Measurements from ENCODE around the gene IL18R1. TPM values are rescaled to one million over a fixed set of nuclear protein-coding genes. Genes with fewer than 3 reads are reported as not detected.
"Not testable (repeated sequence)": the region's sequence is repeated elsewhere in the genome, so short reads cannot be mapped to it uniquely, and the experiment has no call there.

The IL18R1 gene, protein sequence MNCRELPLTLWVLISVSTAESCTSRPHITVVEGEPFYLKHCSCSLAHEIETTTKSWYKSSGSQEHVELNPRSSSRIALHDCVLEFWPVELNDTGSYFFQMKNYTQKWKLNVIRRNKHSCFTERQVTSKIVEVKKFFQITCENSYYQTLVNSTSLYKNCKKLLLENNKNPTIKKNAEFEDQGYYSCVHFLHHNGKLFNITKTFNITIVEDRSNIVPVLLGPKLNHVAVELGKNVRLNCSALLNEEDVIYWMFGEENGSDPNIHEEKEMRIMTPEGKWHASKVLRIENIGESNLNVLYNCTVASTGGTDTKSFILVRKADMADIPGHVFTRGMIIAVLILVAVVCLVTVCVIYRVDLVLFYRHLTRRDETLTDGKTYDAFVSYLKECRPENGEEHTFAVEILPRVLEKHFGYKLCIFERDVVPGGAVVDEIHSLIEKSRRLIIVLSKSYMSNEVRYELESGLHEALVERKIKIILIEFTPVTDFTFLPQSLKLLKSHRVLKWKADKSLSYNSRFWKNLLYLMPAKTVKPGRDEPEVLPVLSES
- total RNA-seq, result 0.65 and 1.4 TPM in 2 replicates

DNA sequence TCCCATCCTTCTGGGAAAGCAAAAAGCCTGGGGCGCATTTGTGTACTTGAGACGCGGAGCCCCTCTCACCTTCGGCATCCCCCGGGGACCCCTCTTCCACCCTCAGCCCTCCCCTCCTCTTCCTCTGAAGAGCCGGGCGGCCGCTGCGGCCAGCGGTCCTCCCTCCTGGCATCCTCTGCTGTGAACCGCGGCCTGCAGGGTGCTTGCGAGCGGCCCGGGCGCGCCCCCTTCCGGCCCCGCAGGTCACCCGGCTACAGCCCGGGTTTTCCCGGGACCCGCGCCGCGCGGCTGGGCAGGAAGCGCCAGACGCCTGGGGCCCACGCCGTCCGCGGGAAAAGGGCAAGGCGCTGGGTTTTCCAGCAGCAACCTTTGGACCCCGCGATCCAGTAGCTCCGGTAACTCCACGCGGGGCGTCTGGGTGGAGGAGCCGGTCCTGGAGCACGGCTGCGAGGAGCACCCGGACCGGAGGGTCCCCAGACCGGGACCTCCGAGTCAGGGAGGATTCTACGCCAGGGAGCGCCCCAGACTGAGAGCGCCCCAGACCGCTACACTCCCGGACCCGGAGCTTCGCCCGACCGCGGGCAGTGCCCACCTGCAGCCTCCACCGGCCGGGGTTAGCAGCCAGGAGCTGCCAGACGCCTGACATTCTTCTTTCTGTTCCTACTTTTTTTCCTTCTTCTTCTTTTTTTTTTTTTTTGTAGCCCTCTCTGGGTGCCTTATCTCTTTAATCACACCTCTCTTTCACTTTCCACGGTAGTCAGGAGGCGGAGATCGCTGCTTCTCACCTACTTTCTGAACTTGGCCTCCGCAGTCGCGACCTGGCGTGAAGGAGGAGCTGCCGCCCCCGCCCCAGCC is at the start of gene IL18R1:
IL18R1 (plus strand) TSS at position 271 of the 855 bp plus-strand sequence. CDS start 6,865 bp downstream, outside the sequence.
- peak; percentile 78 for DNase-seq

DNA sequence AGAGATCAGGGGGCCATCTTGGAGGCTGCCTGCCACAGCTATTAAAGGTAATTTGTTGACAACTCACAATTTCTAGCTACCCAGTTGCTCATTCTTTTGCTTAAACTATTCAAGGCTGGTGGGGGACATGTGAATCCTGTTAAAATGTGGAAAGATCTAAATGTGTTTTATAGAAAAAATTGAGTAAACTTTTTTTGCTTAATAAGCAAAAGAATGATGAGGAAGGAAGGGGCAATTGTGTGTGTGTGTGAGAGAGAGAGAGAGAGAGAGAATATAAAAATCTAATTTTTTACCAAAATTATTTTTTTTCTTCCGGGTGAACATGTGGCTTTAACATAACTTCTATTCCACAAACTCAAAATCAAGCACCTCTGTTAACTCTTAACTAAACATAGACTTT is 49.5 kb upstream of the IL18R1 start:
- DNase-seq, result no peak

DNA sequence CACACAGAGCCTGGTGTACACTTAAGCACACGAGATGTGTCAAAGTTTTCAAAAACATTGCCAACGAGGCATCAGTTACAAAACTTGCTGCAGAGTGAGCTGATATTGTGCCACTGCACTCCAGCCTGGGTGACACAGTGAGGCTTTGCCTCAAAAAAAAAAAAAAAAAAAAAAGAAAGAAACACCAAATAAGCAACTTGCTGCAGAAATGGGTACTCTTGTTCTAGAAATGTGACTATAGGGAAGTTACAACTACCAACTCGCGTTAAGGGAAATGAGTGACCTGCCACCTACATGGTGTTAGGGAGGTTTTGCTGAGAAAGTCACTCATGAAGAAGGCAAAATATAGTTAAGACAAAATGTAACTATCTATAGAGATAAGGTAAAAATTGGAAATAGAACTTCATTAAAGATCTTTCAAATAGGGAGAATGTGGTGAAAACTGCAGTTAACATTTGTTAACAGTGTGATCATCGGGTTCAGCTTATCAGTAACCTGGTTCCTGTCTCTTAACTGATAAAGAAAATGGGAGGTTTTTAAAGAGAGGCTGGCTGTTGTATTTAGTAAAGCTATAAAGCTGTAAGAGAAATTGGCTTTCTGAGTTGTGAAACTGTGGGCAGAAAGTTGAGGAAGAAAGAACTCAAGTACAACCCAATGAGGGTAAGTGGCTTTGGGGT is 44.5 kb upstream of the IL18R1 start, which contains the start of gene IL1RL1:
IL1RL1 (plus strand) TSS at position 600 of the 677 bp plus-strand sequence. CDS start 26,702 bp downstream, outside the sequence.
- DNase-seq, result no peak

DNA sequence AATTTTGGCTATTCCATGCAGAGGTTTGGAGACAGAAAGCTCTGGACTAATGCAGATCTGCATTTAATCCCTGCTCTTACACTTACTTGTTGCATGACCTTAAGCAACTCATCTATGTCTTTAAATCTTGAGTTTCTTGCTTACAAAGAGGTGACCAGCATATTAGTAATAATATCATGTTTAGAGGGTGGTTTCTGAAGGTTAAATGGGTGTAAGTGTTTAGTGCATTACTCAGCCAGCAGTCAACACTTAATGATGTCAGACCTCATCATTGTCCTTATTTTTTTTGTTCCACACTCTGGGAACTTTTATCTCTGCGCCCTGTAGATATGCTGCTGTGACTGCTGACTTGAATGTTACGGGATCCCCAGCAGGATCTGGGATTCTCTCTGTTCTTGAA is 42.6 kb upstream of the IL18R1 start:
- peak; percentile 22 for DNase-seq

DNA sequence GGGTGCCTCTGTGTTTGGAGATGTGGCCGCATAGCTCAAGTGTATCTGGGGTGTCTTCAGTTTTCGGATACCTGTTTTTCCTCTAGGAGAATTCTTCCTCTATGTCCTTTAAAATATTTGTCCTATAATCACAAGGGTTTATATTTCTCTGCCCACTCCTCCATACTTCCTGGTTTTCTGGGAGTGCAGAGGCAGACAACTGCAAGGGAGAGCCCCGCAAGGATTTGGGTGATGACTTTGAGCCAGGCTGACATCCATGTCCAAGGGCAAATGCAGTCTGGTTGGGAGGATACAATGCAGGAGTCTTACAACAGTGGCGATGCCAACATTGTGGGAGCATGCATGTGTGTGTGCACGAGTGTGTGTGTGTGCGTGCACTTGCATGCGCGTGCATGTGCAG is 42.1 kb upstream of the IL18R1 start:
- no peak for DNase-seq

DNA sequence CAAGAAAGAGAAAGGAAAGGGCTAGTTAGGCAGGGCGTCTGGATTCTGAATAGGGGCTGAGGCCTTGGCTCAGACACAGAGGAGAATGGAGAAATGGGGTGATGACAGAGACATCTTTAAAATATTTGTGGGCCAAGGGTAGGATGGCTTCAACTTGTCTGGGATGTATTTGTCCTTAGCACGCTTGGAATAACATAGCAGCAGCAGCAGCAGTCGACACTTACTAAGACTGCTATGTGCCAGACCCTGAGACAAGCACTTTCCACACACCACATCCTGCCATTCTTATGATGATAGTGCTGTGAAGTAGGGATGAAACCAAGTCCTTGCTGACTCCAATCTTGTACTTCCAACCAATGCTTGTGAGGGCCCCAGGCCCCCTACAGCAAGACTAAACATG is 41.6 kb upstream of the IL18R1 start:
- DNase-seq, result no peak

DNA sequence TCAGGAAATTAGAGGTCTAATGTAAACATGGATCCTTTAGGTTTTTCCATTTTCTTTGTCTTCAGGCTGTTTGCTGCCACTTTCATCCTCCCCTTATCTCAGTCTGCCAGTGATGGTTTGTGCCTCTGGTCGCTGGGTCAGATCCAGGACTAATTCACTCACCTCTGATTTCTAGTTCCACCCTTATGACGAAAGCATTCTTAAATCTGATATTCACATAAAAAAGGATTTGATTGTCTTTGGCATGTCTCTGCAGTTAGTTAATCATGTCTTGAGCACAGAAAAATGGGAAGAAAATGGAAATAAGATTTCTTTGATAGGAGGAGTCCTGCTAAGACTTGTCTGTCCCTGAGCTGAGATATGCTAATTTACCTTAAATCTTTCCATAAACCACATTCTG is 39.7 kb upstream of the IL18R1 start:
- no peak for DNase-seq

DNA sequence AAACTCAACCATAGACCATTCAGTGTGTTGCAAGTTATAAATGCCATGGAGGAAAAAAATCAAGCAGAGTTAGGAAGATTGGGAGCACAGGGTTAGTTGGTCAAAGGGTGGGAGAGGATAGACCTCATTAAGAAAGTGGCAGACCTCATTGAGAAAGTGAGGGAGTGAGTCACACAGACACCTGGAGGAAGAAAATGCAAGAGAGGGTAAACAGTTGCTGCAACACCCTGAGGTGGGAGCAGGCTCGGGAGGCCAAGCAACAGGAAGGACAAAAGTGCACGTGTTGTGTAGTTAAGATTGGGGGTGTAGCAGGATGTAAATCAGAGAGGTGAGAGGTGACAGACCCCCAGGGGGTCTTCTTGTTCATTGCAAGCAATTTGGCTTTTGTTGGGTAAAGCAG is 37.9 kb upstream of the IL18R1 start:
- no peak for DNase-seq

DNA sequence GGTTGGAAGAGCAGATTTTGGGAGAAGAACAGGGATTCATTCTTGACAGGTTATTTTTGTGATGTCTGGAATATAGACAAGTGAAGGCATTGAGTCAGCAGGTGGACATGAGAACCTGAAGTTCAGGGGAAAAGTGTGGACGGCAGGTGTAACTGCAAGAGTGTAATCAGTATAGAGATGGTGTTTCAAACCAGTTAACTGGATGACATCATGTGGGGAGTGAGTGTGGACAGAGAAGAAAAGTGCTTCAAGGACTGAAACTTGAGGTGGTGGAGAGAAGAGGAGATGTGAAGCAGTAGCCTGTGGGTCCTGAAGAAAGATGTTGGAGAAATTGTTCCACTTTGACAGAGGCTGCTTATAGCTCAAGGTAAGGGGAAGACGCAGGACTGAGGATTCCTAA is 37.2 kb upstream of the IL18R1 start:
- no peak for DNase-seq

DNA sequence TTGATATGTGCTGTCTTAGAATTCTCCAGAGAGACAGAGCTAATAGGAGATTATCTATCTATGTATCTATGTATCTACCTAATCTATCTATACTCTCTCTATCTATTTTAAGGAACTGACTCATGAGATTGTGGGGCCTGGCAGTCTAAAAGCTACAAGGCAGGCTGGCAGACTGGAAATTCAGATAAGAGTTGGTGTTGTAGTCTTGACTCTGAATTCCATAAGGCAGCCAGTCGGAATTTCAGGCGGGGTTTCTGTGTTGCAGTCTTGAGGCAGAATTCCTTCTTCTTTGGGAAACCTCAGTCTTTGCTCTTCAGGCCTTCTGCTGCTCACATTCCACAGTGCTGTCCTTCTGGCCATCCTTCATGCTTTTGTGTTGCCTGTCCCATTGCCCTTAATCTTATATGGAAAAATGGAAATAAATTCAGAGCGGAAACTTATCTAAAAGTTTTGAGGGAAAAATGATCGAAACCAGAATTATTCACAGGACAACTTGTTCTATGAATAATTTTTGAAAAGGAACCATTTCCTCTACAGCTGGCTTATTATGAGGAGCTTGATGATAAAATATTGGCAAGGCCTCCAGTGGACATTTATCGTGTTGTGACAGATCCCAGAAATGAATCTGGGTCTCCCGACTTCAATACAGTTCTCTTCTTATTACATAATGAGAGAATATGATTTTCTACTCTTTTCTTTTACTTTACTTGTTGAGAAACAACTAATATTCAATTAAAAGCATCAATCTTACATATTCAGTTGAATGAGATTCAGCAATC is 33.5 kb upstream of the IL18R1 start:
- DNase-seq, result no peak

DNA sequence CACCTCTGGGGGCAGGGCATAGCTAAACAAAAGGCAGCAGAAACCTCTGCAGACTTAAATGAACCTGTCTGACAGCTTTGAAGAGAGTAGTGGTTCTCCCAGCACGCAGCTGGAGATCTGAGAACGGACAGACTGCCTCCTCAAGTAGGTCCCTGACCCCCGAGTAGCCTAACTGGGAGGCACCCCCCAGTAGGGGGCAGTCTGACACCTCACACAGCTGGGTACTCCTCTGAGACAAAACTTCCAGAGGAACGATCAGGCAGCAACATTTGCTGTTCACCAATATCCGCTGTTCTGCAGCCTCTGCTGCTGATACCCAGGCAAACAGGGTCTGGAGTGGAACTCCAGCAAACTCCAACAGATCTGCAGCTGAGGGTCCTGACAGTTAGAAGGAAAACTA is 30.7 kb upstream of the IL18R1 start:
- DNase-seq, result not testable (repeated sequence)

DNA sequence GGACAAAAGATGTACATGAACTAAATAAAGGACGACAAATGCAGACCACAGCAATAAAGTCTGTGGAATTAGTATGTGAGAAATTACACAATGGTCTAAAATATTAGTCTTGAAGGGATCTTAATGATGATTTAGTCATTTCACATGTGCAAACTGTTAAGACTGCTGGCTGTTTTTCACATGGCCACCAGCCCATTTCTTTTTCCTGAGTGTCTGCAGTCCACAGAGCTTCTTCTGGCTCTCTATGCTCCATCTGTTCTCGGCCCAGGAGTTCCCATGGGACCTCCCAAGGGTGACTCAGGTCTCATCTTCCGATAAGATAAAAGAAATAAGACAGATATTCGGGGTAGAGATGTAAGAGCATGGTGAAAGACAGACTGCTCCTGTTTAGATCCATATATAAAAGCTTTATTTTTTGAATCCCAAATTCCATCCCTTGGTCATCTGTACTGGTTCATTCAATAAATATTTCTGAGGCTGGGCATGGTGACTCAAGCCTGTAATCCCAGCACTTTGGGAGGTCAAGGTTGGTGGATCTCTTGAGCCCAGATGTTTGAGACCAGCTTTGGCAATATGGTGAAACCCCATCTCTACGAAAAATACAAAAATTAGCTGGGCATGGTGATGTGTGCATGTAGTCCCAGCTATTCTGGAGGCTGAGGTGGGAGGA is 24.1 kb upstream of the IL18R1 start:
- no peak for DNase-seq

DNA sequence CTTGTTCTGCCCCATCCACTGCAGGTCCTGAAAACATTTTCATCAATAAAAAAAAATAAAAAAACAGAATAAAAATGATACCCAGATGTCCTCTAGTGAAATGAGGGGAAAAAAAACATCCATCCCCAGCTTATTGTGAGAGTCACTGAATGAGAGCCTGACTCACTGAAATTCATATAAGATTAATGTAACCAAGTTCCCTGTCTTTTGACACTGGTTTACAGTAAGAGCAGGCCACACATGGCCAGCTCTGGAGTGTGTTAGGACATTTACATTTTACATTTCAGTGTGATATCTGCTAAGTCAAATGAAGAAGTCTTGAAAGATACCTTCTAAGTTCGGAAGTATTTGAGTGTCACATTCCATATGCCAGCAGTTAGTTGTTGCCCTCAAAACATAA is 21.1 kb upstream of the IL18R1 start:
- no peak for DNase-seq

DNA sequence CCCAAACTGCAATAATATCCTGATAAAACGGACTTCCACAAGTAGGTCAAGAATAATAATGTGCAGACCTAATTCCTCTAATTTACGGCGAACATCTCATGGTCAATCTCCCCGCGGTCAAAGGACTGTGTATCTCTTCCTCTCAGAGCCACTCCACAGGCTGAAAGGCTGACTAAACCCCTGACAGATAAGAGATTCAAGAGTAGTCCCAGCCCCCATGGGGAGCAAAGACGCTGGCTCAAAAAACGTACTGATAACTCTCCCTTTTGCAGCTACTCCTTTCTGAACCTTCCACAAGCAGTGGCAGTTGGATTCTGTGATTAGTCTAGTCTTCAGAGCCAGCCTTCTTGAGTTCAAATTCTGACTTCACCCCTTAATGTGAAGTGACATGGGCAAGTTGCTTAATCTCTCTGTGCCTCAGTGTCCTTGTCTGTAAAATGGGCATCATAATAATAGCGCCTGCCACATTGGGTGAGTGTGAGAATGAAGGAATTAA is 19.7 kb upstream of the IL18R1 start:
- peak; percentile 20 for DNase-seq

DNA sequence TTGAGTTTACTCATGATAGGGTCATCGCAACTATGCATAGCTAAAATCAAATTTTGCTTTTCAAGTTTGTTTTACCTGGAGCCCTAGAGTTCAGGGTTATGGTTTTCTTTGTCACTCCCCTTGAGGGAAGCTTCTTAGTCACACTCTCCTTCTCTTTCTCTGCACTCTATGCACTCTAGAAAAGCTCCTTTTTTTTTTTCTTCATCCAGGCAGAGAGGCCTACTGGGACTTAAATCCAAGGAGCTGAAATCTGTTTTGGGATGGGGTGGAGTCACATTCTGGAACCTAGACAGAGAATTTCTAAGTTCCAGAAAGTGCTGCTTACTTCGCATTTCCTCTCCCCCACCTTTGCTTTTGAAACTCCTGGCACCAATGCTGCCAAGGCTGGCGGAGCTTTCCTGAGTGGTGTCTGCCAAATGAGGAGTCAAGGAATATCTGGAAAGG is 19.1 kb upstream of the IL18R1 start:
- peak; percentile 23 for DNase-seq

DNA sequence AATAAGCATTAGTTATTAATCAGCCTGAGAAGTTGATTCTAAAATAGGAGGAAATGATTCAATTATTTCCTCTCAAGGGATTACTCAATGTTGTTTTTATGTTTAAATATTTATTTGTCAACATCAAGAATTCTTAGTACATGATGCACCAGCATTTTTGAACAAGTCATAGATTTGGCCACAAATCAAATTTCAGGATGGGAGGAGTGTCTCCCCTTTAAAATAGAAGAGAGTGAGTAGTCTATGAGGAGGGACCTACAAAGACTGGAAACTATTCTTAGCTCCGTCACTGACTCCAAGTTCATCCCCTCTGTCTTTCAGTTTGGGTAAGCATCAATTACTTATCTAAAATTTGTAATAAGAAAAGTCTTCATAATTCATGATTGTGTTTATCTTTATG is 18.6 kb upstream of the IL18R1 start:
- DNase-seq, result peak; percentile 26

DNA sequence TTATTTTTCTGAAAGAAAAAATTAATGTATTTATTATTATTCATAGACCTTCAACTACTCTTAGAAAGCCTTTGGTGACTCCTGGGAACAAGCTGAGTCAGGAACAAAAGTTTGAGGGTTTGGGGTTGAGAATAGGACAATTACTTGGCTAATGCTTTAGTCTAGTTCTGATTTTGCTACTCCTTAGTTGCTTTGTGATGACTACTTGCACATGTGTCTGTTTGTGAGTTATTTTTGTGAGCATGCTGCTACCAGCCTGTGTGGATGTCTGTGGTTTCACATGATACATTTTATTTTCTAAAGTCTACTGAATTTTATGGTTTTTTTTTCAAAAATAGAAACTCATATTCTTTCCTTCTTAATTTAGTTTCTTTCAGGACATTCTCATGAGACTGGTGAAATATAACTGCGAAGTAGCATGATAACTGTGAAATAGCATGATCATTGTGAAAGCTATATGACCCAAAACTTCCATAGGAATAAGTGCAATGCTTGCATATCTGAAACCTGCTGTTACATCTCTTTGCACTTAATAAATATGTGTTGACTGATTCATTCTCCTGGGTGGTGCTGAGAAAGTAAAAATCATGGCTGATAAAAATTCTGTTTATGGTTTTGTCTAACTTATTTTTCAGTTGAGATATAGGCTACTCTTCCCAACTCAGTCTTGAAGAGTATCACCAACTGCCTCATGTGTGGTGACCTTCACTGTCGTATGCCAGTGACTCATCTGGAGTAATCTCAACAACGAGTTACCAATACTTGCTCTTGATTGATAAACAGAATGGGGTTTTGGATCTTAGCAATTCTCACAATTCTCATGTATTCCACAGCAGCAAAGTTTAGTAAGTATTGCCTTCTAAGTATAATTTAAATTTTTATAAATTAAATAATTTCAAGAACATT is 17.9 kb upstream of the IL18R1 start:
- no peak for DNase-seq

DNA sequence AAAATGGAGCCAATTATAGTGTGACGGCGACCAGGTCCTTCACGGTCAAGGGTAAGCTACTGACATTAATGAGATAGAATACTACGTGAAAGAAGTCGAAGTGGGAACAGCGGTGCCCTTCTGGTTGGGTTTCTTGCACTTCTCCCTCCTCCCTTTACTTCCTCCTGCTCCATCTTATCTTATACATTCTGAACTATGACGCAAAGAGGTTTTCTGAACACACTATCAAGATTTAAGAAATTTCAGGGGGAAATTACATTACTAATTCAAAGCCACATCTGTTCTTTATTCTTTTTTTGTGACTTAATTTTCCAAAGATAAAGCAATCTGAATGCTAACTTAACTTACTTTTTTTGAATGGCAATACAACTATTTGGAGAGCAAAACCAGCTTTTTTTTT is 14.8 kb upstream of the IL18R1 start:
- no peak for DNase-seq

DNA sequence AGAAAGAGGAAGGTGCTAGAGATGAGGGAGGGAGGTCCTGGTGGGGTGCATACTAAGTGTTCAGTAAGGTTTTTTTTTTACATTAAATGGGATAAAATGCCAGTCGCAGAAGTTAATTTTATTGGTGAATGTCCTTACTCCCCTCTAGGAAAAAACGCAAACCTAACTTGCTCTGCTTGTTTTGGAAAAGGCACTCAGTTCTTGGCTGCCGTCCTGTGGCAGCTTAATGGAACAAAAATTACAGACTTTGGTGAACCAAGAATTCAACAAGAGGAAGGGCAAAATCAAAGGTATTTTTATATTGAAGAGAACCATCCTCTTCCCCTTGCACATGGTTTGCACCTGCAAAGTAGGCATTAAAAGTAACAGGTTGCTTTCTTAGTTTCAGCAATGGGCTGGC is 12.7 kb upstream of the IL18R1 start:
- no peak for DNase-seq

DNA sequence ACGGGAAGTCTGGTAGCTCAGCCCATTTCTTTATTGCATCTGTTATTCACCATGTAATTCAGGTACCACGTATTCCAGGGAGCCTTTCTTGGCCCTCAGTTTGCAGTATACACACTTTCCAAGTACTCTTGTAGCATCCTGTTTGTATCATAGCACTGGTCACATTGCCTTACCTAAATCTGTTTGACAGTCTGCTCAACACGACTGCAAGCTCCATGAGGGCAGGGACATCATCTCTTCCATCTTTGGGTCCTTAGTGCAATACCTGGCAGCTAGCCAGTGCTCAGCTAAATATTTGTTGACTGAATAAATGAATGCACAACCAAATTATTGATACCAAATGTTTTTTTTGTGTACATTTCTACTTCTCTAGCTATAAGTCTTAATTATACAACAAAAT is 11.2 kb upstream of the IL18R1 start:
- DNase-seq, result no peak

Measured in dermis blood vessel endothelial cell (primary cell).